Adipose tissue (tissue), 3 donors: ENCODE measurements around the gene PNRC2. TPM values are rescaled to one million over a fixed set of nuclear protein-coding genes. Genes with fewer than 3 reads are reported as not detected.
A peak's percentile ranks its signal among the peaks of the same experiment; 100 is the strongest.
"Not testable (repeated sequence)": the region's sequence is repeated elsewhere in the genome, so short reads cannot be mapped to it uniquely, and the experiment has no call there.

ENCODE experiments used
- H3K27ac ChIP-seq: one replicate; pipeline ENCODE4 v1.5.1; 2013; ENCODE audit warnings: low read depth, low read length
- WGBS, 3 donors: extraction: QIAGEN DNeasy Blood & Tissue Kit; methylation state at CpG; one replicate each; pipeline ENCODE4 v1.1.7; 2013; 5-methylcytosine and 5-hydroxymethylcytosine counted together
- polyA plus RNA-seq, 3 donors: library from polyadenylated mRNA; stranded (reverse); fragments of 200-250 nt; gene quantifications; one replicate each; pipeline ENCODE4 v1.2.3, GENCODE V29; 2013
- donor health status: healthy with polysubstance abuse.
- donor health status: Bipolar disorder and iron deficiency.
- donor health status: healthy.

PNRC2 gene
- polyA plus RNA-seq, 3 donors = 27.6 to 113 (median 85.2) TPM

- 89 to 100% (median 97%) methylated on average over 1 of the region's 1 CpG for whole genome bisulfite sequencing, 3 donors
- H3K27ac ChIP-seq = no peak overlapping the region
Observed at GRCh38 chr1:23931491-23931880, 28.1 kb upstream of the PNRC2 start.

GRCh38 chr1:23936481-23937176, 23.0 kb upstream of the PNRC2 start:
- WGBS, 3 donors = 56 to 69% (median 59%) methylated on average over 6 of the region's 6 CpGs
- H3K27ac ChIP-seq = no peak overlapping the region

GRCh38 chr1:23947366-23947765, 12.3 kb upstream of the PNRC2 start:
- no peak overlapping the region for H3K27ac ChIP-seq

- WGBS, 3 donors = 54 to 89% (median 83%) methylated on average over 3 of the region's 3 CpGs
Observed at GRCh38 chr1:23953020-23953419, 6.6 kb upstream of the PNRC2 start.

GRCh38 chr1:23957096-23957495, 2.5 kb upstream of the PNRC2 start:
- 20 to 82% (median 67%) methylated on average over 7 of the region's 7 CpGs for whole genome bisulfite sequencing, 3 donors
- H3K27ac ChIP-seq = no peak overlapping the region

More at GRCh38 chr1:23953020-23953419, 6.6 kb upstream of the PNRC2 start:
- H3K27ac ChIP-seq = no peak overlapping the region

GRCh38 chr1:23958040-23958809, 1.4 kb upstream of the PNRC2 start:
- H3K27ac ChIP-seq = not testable (repeated sequence)
- 46 to 51% (median 49%) methylated on average over 19 of the region's 19 CpGs for WGBS, 3 donors

GRCh38 chr1:23958810-23959460, 693 bp upstream of the PNRC2 start:
- WGBS, 3 donors = 1% methylated on average over 30 of the region's 30 CpGs
- H3K27ac ChIP-seq = peak overlapping the region; percentile 79

GRCh38 chr1:23960291-23961020, 828 bp downstream of the PNRC2 start:
- WGBS, 3 donors = 0% methylated on average over 15 of the region's 15 CpGs
- peak overlapping the region; percentile 26 for H3K27ac ChIP-seq

GRCh38 chr1:23963617-23964234, 4.1 kb downstream of the PNRC2 start:
- 78 to 92% (median 80%) methylated on average over 1 of the region's 1 CpG for WGBS, 3 donors
- no peak overlapping the region for H3K27ac ChIP-seq

GRCh38 chr1:23964235-23964668, 4.6 kb downstream of the PNRC2 start:
- 65 to 75% (median 73%) methylated on average over 3 of the region's 3 CpGs for WGBS, 3 donors

GRCh38 chr1:23964790-23965740, 5.4 kb downstream of the PNRC2 start:
- 57 to 65% (median 64%) methylated on average over 5 of the region's 5 CpGs for WGBS, 3 donors

More at GRCh38 chr1:23964235-23964668, 4.6 kb downstream of the PNRC2 start:
- H3K27ac ChIP-seq = no peak overlapping the region

GRCh38 chr1:23966973-23967493, 7.4 kb downstream of the PNRC2 start:
- no peak overlapping the region for H3K27ac ChIP-seq

More at GRCh38 chr1:23964790-23965740, 5.4 kb downstream of the PNRC2 start:
- no peak overlapping the region for H3K27ac ChIP-seq

GRCh38 chr1:23967871-23968270, 8.2 kb downstream of the PNRC2 start:
- H3K27ac ChIP-seq = no peak overlapping the region
- WGBS, 3 donors = 49 to 72% (median 52%) methylated on average over 2 of the region's 2 CpGs

GRCh38 chr1:23977187-23977853, 17.7 kb downstream of the PNRC2 start:
- 29 to 62% (median 59%) methylated on average over 4 of the region's 4 CpGs for WGBS, 3 donors
- H3K27ac ChIP-seq = no peak overlapping the region

GRCh38 chr1:23977854-23978191, 18.2 kb downstream of the PNRC2 start:
- no peak overlapping the region for H3K27ac ChIP-seq
- 21 to 76% (median 46%) methylated on average over 1 of the region's 1 CpG for WGBS, 3 donors

GRCh38 chr1:23978805-23979204, 19.2 kb downstream of the PNRC2 start:
- H3K27ac ChIP-seq = no peak overlapping the region
- WGBS, 3 donors = 0 to 3% (median 2%) methylated on average over 4 of the region's 4 CpGs
